GM21786 (cell line): ENCODE measurements around the gene IGFL2.
"Not testable (repeated sequence)": the region's sequence is repeated elsewhere in the genome, so short reads cannot be mapped to it uniquely, and the experiment has no call there.

Source experiments
- ATAC-seq: cut with Tn5 transposase; IDR thresholded peaks from one replicate; pipeline ENCODE4 v1.9.1; 2021; ENCODE audit not compliant: unreplicated experiment

The IGFL2 gene

DNA sequence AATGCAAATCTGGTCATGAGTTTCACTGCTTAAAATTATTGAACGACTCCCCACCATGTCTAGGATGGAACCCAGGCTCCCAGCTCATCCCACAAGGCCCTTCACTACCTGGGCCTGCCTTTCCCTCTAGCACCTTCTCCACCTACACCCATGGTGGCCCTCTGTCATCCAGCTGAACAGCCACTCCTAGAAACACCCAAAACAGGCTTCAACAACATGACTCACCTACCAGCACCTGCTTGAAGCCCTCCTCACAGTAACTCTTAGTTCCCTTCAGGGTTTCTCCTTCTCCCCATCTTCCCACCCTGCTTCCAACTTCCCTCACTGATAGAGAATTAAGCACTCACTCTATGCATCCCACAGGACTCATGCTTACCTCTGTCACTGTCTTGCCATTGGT, 6.6 kb upstream of the IGFL2 start:
- no peak for ATAC-seq

DNA sequence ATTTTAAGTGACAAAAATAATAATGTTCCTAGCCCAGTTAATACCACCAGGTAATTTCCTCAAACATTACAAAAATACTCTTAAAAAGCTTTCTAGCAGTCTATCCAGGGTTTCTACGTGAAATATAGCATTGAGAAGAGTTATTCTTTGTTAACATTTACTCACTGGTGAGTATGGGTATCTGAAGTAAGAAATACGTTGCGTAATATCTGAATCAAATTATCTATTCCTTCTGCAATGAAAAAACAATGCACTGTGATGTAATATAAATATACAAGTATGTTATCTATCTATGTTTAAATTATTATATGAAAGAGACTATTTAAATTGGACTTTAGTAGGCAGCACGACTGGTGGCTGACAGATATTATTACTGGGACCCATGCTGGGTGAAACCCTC, 5.7 kb upstream of the IGFL2 start:
- no peak for ATAC-seq

DNA sequence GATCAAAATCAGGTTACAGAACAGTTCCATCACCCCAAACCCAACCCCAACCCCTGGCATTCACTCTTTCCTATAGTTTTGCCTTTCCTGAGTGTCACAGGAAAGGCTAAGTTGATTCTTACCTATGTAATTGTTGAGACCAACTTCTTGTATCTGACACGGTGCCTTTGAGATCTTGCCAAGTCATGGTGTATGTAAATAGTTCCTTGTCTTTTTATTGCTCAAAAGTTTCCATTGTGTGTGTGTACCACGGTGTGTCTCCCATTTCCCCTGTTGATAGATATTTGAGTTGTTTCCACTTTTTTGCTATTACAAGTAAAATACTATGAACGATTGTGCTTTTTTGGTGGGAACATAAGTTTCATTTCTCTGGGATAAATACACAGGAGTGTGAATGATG, 3.3 kb upstream of the IGFL2 start:
- no peak for ATAC-seq

DNA sequence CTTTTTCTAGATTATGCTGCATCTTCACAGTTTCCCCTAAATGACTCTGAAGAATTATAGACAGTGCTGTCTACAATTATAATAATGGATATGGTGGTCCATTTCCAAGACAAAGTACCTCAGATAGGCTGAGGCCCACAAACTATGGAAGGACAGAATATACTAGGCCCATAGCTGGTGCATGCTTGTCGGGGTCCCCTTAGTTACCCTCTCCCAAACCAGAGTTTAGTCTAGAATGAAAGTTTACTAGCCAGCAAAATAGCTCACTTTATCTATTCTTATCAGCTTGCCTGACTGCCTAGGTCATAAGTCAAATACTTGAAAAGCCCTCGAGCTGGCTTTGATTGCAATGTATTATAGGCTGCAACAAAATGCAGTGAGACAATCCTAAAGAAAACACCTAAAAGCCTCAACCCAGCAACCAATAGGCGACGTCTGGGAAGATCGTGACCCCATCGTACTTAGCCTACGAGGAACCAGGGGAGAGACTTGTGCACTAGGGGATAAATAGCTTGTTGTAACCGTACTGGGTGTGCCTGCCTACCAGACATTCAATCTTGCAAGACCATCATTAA, 785 bp upstream of the IGFL2 start:
- no peak for ATAC-seq

DNA sequence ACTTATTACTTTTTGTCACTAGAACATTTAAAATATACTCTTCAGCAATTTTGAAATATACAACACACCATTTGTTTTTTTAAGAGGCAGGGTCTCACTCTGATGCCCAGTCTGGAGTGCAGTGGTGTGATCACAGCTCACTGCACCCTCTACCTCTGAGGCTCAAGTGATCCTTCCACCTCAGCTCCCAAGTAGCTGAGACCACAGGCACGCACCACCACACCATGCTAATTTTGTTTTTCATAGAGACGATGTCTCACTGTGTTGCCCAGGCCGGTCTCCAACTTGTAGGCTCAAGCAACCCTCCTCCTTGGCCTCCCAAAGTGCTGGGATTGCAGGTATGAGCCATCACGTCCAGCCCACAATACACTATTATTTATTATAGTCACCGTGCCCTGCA, 2.6 kb downstream of the IGFL2 start:
- no peak for ATAC-seq

DNA sequence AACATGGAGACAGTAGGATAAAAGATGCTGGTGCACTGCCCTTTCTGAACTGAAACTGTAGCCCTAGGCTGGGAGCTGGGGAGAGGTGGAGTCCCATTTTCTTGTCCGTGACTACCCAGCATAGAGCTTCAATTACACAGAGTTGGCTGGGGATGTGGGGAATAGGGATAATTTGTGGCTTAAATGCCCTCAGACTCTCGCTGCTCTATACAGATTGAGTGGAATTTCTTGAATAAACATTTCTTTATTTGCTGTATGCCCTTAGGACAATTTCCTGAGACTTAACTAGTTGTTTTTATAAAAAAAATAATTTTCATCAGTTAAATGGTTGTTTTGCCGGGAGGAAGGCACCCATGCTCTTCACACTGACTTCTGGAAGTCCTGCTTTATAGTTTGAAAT, 7.2 kb downstream of the IGFL2 start:
- no peak for ATAC-seq

DNA sequence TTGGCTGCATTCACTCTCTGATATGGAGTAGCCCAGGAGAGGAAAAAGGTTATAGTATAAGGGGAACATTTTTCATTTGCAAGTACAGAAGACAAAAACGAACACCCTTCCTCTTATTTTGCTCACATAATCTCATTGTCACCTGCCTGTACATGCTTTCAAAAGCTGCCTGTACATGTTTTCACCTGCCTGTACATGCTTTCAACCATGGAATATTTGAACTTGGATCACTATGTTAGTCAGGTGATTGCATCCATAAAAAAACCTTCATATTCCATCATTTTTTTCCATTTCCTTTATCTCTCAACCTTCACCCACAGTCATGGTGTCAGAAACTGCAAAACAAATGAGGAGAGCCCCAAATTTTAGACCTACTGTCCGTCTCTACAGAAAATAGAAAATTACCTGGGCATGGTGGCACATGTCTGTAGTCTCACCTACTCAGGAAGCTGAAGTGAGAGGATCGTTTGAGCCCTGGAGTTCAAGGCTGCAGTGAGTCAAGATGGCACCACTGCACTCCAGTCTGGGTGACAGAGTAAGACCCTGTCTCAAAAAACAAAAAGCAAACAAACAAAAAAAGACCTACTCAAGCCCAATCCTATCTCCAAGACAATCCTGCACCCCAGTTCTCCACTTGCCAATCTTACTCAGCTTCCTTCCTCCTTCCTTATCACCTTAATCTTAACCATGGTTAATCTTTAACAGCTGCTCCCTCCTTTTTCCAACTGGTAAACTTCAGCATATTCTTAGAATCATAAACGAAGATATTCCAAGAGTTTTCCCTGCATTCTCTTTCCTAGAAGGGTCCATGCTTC, 11.6 kb downstream of the IGFL2 start:
- no peak for ATAC-seq

DNA sequence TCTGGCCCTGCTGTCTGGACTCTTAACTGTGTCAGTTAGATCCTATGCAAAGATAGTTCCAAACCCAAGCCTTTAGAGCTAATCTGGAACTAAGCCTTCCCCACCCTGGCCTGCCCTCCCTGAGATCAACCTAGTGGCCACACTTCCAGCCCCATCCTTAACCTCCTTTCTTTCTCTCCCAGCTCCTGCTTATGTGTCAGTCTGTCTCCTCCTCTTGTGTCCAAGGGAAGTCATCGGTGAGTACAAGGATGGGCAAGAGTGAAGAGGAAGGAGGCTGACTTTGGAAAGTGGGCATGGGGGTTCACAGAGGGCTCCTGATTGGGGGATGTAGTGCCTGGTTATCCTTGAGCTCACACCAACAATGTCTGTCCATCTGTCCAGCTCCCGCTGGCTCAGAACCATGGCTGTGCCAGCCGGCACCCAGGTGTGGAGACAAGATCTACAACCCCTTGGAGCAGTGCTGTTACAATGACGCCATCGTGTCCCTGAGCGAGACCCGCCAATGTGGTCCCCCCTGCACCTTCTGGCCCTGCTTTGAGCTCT, 12.3 kb downstream of the IGFL2 start:
- ATAC-seq, result no peak

DNA sequence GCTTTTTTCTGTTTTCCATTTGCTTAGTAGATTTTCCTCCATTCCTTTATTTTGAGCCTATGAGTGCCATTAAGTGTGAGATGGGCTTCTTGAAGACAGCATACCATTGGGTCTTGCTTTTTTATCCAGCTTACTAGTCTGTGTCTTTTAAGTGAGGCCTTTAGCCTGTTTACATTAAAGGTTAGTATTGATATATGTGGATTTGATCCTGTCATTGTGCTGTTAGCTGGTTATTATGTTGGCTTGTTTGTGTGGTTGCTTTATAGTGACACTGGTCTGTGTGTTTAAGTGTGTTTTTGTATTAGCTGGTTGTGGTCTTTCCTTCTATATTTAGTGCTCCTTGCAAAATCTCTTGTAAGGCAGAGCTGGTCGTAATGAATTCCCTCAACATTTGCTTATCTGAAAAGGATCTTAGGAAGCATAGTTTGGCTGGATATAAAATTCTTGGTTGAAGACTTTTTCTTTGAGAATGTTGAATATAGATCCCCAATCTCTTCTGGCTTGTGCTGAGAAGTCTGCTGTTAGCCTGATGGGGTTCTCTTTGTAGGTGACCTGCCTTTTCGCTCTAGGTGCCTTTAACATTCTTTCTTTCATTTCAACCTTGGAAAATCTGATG, 13.7 kb downstream of the IGFL2 start:
- ATAC-seq, result not testable (repeated sequence)

DNA sequence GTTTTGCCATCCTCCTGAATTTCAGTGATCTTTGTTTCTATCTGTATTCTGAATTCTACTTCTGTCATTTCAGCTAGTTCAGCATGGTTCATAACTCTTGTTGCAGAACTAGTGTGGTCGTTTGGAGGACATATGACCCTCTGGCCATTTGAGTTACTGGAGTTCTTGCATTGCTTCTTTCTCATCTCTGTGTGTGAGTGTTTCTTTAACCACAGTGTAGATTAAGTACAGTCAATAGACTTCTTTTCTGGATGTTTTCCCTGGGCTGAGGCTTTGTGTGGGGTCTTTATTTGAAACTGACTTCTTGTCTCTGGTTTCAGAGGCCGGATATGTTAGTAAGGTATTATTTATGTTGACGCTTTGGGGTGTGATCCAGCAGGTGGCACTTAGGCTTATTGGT, 14.7 kb downstream of the IGFL2 start:
- no peak for ATAC-seq

DNA sequence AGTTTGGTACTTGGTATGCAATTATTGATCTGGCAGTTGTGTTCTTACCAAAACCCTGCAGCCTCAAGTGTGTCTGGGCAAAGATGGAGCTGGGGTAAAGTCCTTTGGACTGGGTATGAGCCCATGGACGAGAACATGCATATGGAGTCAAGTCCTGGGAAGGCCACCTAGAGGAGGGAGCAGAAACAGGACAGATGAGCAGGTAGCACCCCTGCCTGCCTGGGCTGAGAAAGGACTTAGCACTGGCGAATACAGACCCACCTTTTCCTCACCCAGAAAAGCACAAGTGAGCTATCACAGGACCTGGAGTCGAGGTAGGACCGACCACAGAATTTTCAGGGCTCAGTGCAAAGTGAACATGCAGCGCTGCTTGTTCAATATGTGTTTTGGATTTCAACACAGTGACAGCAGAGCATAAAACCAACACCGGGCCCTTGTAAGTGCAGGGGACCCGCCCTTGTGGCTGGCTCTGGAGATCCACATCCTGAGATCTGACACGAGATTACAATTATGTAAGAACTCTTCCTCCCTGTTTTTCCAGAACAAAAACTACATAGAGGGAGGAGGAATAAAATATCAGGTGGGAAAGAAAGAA, 25.9 kb downstream of the IGFL2 start:
- ATAC-seq, result no peak

DNA sequence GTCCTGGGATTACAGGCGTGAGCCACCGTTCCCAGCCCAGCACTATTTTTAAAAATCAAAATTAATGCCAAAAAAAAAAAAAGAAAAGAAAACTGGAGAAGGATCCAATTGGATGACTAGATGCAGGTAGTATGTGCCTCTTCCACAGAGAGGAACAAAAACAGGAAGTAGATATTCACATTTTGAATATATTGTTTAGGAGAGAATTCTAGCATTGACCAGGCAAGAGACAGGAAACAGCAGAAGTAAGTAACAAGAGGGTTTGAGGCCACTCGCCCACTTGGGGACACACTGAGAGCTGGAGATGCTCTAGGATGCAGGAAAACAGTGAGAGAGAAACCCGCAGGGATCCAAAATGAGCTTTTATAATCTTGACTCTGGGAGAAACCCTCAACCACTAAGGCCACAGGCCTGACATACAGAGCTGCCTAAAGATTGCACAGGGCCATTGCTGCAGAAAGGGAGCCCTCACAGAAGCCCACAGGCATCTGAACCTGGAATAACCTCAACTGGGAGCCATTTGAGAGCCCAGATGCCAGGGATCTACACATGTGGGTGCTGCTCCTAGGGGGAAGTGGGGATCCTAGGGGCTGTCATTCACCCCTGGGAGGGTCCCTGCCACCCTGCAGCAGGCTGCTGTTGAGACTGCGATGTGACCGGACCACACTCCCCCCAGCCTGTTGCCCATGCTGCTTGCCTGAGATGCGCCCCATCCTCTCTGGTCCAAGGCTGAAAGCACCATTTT, 28.2 kb downstream of the IGFL2 start:
- ATAC-seq, result no peak

DNA sequence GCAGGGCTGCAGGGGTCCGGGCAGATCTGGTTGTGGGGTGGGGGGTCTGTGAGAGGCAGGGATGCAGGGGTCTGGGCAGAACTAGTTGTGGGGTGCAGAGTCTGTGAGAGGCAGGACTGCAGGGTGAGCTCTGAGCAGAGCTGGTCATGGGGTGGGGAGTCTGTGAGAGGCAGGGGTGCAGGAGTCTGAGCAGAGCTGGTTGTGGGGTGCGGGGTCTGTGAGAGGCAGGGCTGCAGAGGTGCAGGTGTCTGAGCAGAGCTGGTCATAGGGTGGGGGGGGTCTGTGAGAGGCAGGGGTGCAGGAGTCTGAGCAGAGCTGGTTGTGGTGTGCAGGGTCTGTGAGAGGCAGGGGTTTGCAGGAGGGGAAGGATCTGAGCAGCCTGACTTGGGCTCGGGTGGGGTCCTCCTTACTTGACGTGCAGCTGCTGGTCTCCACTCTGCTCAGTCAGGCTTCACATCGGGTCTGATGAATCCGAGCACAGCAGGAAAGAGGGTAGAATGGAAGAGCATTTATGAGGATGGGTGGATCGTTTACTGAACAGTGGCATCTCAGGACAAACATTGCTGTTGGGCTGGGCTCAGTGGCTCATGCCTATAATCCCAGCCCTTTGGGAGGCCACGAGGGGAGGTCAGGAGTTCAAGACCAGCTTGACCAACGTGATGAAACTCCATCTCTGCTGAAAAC, 31.2 kb downstream of the IGFL2 start:
- ATAC-seq, result no peak

DNA sequence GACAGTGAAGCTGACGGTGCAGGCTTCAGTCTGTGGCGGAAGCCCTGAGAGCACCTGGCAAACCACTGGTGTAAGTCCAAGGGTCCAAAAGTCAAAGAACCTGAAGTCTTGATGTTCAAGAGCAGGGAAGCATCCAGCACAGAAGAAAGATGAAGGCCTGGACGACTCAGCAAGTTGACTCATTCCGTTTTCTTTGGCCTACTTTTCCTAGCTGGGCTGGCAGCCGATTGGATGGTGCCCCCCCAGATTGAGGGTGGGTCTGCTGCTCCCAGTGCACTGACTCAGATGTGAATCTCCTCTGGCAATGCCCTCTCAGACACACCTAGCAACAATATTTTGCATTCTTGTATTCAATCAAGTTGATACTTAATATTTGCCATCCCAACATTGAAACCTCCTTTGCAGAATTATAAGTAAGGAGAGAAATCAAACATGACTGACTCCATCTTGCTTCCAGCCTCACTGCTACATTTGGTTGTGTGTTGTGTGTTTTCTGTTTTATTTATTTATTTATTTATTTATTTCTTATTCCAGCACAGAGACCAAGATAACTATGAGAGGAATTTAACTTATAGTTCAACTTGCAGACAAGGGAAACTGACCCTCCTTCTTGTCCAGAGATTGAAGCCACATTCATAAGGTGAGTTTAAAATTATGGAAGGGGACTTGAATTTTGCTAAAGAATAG, 32.8 kb downstream of the IGFL2 start:
- ATAC-seq, result no peak

DNA sequence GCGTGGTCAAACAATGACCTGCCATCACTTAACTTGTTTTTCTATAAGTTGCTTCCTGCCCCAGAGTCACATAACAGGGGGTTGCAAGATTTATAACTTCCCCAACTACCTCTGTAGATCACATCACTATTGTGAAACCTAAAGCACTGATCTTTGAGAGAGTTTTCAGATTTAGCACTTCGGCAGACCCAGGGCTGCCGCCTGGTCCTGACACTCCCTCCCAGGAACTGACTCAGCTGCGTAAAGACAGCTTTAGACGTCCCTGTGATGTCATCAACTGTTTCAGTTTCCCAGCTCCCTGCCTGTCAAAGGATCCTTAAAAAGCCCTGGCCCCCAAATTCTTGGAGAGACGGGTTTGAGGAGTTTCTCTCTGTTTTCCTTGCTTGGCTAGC, 33.3 kb downstream of the IGFL2 start:
- no peak for ATAC-seq

DNA sequence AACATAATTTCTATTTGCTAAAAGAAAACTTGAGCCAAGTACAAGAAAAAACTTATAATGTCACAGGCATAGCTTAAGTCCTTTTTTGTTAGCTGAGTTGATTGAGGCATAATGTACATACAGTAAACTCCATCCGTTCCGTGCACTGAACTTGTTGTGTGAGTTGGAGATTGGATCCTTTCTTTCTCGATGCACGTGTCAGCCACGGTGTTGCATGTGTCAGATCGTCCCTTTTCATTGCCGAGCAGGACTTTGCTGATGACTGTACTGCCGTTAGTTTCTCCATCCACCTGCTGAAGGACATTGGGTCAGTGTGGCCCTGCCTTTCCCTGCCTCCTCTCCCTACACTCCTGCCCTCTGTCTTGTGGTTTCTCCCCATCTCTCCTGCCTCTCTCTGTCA, 34.4 kb downstream of the IGFL2 start:
- no peak for ATAC-seq

DNA sequence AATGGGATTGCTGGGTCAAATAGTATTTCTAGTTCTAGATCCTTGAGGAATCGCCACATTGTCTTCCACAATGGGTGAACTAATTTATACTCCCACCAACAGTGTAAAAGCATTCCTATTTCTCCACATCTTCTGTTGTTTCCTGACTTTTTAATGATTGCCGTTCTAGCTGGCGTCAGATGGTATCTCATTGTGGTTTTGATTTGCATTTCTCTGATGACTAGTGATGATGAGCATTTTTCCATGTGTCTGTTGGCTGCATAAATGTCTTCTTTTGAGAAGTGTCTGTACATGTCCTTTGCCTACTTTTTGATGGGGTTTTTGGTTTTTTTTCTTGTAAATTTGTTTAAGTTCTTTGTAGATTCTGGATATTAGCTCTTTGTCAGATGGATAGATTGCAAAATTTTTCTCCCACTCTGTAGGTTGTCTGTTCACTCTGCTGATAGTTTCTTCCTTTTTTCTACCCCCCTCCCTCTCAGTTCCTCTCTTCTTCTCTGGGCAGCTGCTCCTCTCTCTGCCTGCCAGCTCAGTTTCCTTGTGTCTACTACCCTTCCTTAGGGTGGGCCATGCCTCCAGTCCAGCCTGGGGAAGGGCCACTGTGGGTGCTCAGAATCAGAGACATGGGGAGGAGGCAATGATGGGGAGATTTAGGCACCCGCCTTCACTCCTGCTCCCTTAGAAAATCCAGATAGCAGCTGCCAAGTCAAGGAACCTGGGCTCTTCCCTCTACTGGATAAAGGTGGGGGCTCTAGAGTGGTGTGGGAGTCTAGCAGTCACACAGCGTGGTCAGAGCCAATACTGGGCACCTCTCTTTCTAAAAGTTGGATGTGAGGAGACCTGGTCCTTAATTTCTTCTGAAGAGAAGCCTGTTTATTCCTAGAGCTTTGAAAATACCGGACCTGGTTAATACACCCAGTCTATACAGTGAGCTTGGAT, 37.0 kb downstream of the IGFL2 start:
- ATAC-seq, result not testable (repeated sequence)

DNA sequence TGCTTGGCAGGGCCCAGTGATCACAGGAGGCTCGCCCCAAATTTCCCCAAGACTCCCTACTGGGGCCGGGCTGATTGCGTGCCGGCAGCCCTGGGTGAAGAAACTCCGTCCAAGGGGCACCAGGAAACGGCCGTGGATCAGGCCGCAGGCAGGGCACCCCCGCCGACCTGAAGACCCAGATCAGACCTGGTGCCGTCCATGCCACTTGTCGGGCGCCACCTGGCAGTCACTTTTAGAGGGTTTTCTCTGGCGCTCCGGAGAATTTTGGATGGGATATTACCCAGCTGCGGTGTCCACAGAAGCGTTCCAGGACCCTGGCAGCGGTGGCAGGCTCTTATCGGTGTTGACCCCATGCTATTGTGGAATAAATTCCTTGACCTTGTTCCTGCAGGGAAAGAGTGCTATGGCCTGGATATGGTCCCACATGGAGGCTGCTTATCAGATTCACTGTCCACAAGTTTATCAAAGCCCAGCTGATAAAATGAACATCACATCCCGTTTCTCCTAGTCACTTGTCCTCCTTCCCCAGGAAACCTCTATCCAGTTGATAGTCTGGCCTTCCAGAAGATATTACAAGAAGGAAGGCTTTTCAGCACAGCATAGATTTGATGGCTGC, 38.2 kb downstream of the IGFL2 start:
- ATAC-seq, result no peak
